K562 (cell line): Measurements from ENCODE around the gene ATP5PO. TPM values are rescaled to one million over a fixed set of nuclear protein-coding genes. Genes with fewer than 3 reads are reported as not detected.

Experiments used
- ATAC-seq: fragments of 200-7000 bp; cut with Tn5 transposase; 3 replicates; pipeline ENCODE4 v1.9.1; 2020; ENCODE audit warnings: moderate library complexity
- BruUV-seq: library from RNA; stranded (reverse); fragments of 400-500 nt; replicated peaks from 2 replicates; lab custom pipeline; 2021; lab: Mats Ljungman, UMichigan
- CTCF ChIA-PET: fragments of 300-600 bp; formaldehyde crosslinking; extraction: SDS; loops from one replicate; lab custom pipeline; 2021; ENCODE audit warnings: low intra/inter-chr PET ratio; lab: Yijun Ruan, JAX
- POLR2A ChIA-PET: fragments of 300-600, 350-650 bp; sonication (Branson Sonifier 250); formaldehyde crosslinking; extraction: SDS; loops from one replicate; lab custom pipeline; 2021; ENCODE audit warnings: antibody characterized with exemption, inconsistent platforms; lab: Yijun Ruan, JAX
- DNase-seq, 4 experiments: peaks; one replicate each; pipeline versions ENCODE4 v3.0.0 to v3.0.0-alpha.2; 2011 to 2018; ENCODE audit warnings: low spot score in 3 of 4, mixed read lengths in 3 of 4; ENCODE audit errors: extremely low read depth in 1 of 4
- FAIRE-seq: peaks from 2 replicates; lab custom pipeline; 2011; peaks lifted over from hg19 to GRCh38; lab: Jason Lieb, UNC
- H2AFZ ChIP-seq: 2 replicates; pipeline ENCODE4 v1.6.0; 2011; ENCODE audit warnings: low read depth, low read length, control low read depth, inconsistent platforms
- H3K27ac ChIP-seq: fragments of 200-600 bp; 3 replicates; pipeline ENCODE4 v1.8.0; 2011; ENCODE audit warnings: low read depth, mild to moderate bottlenecking, control low read depth, inconsistent platforms, low read length, moderate library complexity, mixed read lengths; ENCODE audit errors: extremely low read depth
- H3K27me3 ChIP-seq, 2 experiments: fragments of 300-600 bp in 1 of 2; 2 replicates in 1 of 2; 3 replicates in 1 of 2; pipeline versions ENCODE4 v1.6.0 to v1.8.0; 2011; ENCODE audit warnings: inconsistent platforms in 2 of 2, low read length in 2 of 2, mild to moderate bottlenecking in 1 of 2, mixed read lengths in 1 of 2, moderate library complexity in 1 of 2; ENCODE audit not compliant: control insufficient read depth in 2 of 2, insufficient read depth in 2 of 2
- H3K36me3 ChIP-seq: fragments of 300-600 bp; 3 replicates; pipeline ENCODE4 v1.8.0; 2011; ENCODE audit warnings: mild to moderate bottlenecking, low read length, inconsistent platforms; ENCODE audit not compliant: control insufficient read depth, insufficient read depth
- H3K4me1 ChIP-seq, 2 experiments: fragments of 200-600 bp in 1 of 2; replicated peaks in 1 of 2; 2 replicates in 1 of 2; 3 replicates in 1 of 2; pipeline versions ENCODE4 v1.5.1 to v1.8.0; 2011; ENCODE audit warnings: inconsistent platforms in 2 of 2, low read length in 2 of 2, mild to moderate bottlenecking in 1 of 2, mixed read lengths in 1 of 2, moderate library complexity in 1 of 2; ENCODE audit not compliant: control insufficient read depth in 2 of 2, insufficient read depth in 2 of 2
- H3K4me2 ChIP-seq: 2 replicates; pipeline ENCODE4 v1.6.1; 2011; ENCODE audit warnings: low read length, control low read depth, inconsistent platforms, mixed read lengths; ENCODE audit not compliant: insufficient read depth
- H3K4me3 ChIP-seq: fragments of 200-600 bp; sonication (generic), shearing (Covaris generic); 2 replicates; pipeline ENCODE4 v1.5.1; 2016; ENCODE audit warnings: control low read depth, inconsistent platforms
- H3K79me2 ChIP-seq: fragments of 200-600 bp; 3 replicates; pipeline ENCODE4 v1.8.0; 2011; ENCODE audit warnings: low read length, inconsistent platforms; ENCODE audit not compliant: control insufficient read depth, insufficient read depth
- H3K9ac ChIP-seq, 2 experiments: 2 replicates each; pipeline versions ENCODE4 v1.6.0 to v1.6.1; 2011; ENCODE audit warnings: low read depth in 2 of 2, low read length in 2 of 2, control low read depth in 1 of 2, inconsistent platforms in 1 of 2, mild to moderate bottlenecking in 1 of 2, mixed read lengths in 1 of 2; ENCODE audit not compliant: insufficient read depth in 1 of 2
- H3K9me1 ChIP-seq: one replicate; pipeline ENCODE4 v1.6.0; 2011; ENCODE audit warnings: inconsistent platforms, mild to moderate bottlenecking, low read length, moderate library complexity; ENCODE audit not compliant: control insufficient read depth, insufficient read depth
- H3K9me3 ChIP-seq: replicated peaks from 2 replicates; pipeline ENCODE4 v1.5.1; 2011; ENCODE audit warnings: low read depth, low read length, inconsistent platforms; ENCODE audit not compliant: control insufficient read depth, insufficient read depth
- H4K20me1 ChIP-seq: replicated peaks from 2 replicates; pipeline ENCODE4 v1.6.1; 2011; ENCODE audit warnings: low read length, inconsistent platforms, mixed read lengths; ENCODE audit not compliant: control insufficient read depth, insufficient read depth
- CBFA2T2 ChIP-seq: fragments of 450-650 bp; conservative IDR thresholded peaks from 2 replicates; pipeline ENCODE4 v1.6.1; 2017; ENCODE audit warnings: mild to moderate bottlenecking
- CBX5 ChIP-seq: IDR thresholded peaks from 2 replicates; pipeline ENCODE4 v1.6.1; 2014; ENCODE audit warnings: low read depth, borderline replicate concordance
- CTBP1 ChIP-seq: fragments of 450-650 bp; IDR thresholded peaks from 2 replicates; pipeline ENCODE4 v1.6.1; 2016; ENCODE audit warnings: borderline replicate concordance
- E2F1 ChIP-seq: sonication (generic); formaldehyde crosslinking; IDR thresholded peaks from 2 replicates; pipeline ENCODE4 v1.8.1; 2023; ENCODE audit warnings: mild to moderate bottlenecking, missing genetic modification reagents, moderate library complexity
- GATAD2A ChIP-seq: fragments of 450-650 bp; IDR thresholded peaks from 2 replicates; pipeline ENCODE4 v1.6.1; 2017
- HES1 ChIP-seq: fragments of 450-650 bp; IDR thresholded peaks from 2 replicates; pipeline ENCODE4 v1.6.1; 2016; ENCODE audit warnings: low read depth, mild to moderate bottlenecking, moderate library complexity
- HIVEP1 ChIP-seq: fragments of 250-450 bp; sonication (Bioruptor Pico); IDR thresholded peaks from 2 replicates; pipeline ENCODE4 v1.4.0; 2020; ENCODE audit warnings: mild to moderate bottlenecking
- HOMEZ ChIP-seq: fragments of 250-450 bp; sonication (Bioruptor Pico); IDR thresholded peaks from 2 replicates; pipeline ENCODE4 v1.4.0; 2020; ENCODE audit warnings: mild to moderate bottlenecking, moderate library complexity
- PHF8 ChIP-seq: fragments of 200-600 bp; sonication (generic); IDR thresholded peaks from 2 replicates; pipeline ENCODE4 v1.6.1; 2012; ENCODE audit warnings: mixed run types, mild to moderate bottlenecking, inconsistent platforms, low read length, moderate library complexity, borderline replicate concordance
- RBM15 ChIP-seq: fragments of 200-400 bp; formaldehyde crosslinking; IDR thresholded peaks from 2 replicates; pipeline ENCODE4 v1.6.1; 2018; ENCODE audit warnings: mild to moderate bottlenecking, low read length, moderate library complexity; ENCODE audit not compliant: insufficient read depth
- RHOXF2B ChIP-seq: fragments of 250-450 bp; sonication (Bioruptor Pico); conservative IDR thresholded peaks from 2 replicates; pipeline ENCODE4 v1.5.1; 2021
- TEAD1 ChIP-seq, 2 experiments: fragments of 450-650 bp in 1 of 2; sonication (generic) in 1 of 2; formaldehyde crosslinking; IDR thresholded peaks; 2 replicates each; pipeline versions ENCODE4 v1.4.0 to v1.8.0; 2020 to 2022; ENCODE audit warnings: mild to moderate bottlenecking in 2 of 2, missing genetic modification reagents in 1 of 2
- TRIM24 ChIP-seq, 2 experiments: fragments of 450-650 bp; IDR thresholded peaks; 2 replicates each; pipeline ENCODE4 v1.6.1; 2016
- ZHX1 ChIP-seq: fragments of 150-350 bp; conservative IDR thresholded peaks from 2 replicates; pipeline ENCODE4 v1.6.1; 2014; ENCODE audit warnings: low read length
- ZNF232 ChIP-seq: sonication (generic); formaldehyde crosslinking; IDR thresholded peaks from 2 replicates; pipeline ENCODE4 v1.8.0; 2022; ENCODE audit warnings: mild to moderate bottlenecking, missing genetic modification reagents
- ZNF668 ChIP-seq: fragments of 250-450 bp; sonication (Bioruptor Pico); IDR thresholded peaks from 2 replicates; pipeline ENCODE4 v1.8.0; 2022; ENCODE audit warnings: mild to moderate bottlenecking, inconsistent platforms
- in situ Hi-C: fragments of 300-500 bp; cut with MboI; formaldehyde crosslinking; loops from 4 replicates; pipeline ENCODE4 v1.15.0; 2018; ENCODE audit warnings: inconsistent platforms, mixed read lengths
- intact Hi-C: fragments of 100-400 bp; cut with micrococcal nuclease; formaldehyde crosslinking; loops from 2 replicates; pipeline ENCODE4 v1.14.2; 2022
- polyA plus RNA-seq, 8 experiments: library from polyadenylated mRNA; depleted of rRNA in 4 of 8; stranded (reverse) in 5 of 8; unstranded in 3 of 8; fragments of >200 nt; fragmentation: Nextera tagmentation in 2 of 8; fragmentation: Illumina TruSeq in 1 of 8; extraction: Ambion mirVana in 2 of 8; extraction: Trizol in 1 of 8; gene quantifications; 2 replicates each; pipeline versions ENCODE4 v1.2.1 to v1.2.3, GENCODE V29; 2011 to 2014; ENCODE audit warnings: inconsistent platforms in 1 of 8, missing spikeins in 1 of 8
- total RNA-seq, 7 experiments: library from RNA; depleted of rRNA in 6 of 7; stranded (reverse); fragments of >200 nt in 6 of 7; fragmentation: Illumina TruSeq in 2 of 7; extraction: Trizol in 2 of 7; gene quantifications; 2 replicates each; pipeline versions ENCODE4 v1.2.1 to v1.2.3, GENCODE V29; 2011 to 2021; ENCODE audit warnings: low replicate concordance in 1 of 7

Gene ATP5PO
- total and polyA plus RNA-seq, 9 of the 15 experiments (the other 6 are each of a cell fraction or from before 2014, with no cell fraction given): 367 to 2,722 (median 808) TPM

- no peak for FAIRE-seq
- no peak for DNase-seq
- no peak overlapping the region for H2AFZ ChIP-seq
- ChIA-PET POLR2A (interaction anchor here (0.6 to 1.9 kb wide), 3 partner anchors 9 to 1039 kb away, joined by 3 to 6 read pairs (median 4); no protein-coding TSS in a partner anchor), CTCF (no interaction called here)
- H3K9me3 ChIP-seq: no peaks in the 10 kb centered on the region
- BruUV-seq: no TSS peak
- intact Hi-C loops (no loop called here), in situ Hi-C loops (no loop called here)
- no peak overlapping the region for H3K27ac ChIP-seq
- no peak overlapping the region for H3K4me3 ChIP-seq
- H4K20me1 ChIP-seq: no peaks in the 10 kb centered on the region
- no peaks in the 10 kb centered on the region for H3K27me3 ChIP-seq
- H3K4me1 ChIP-seq: peaks cover 6 to 19% of the 10 kb centered on the region in 2 experiments
- H3K9me1 ChIP-seq: no peaks in the 10 kb centered on the region
- ATAC-seq: no peak
- H3K79me2 ChIP-seq: no peaks in the 10 kb centered on the region
- H3K9ac ChIP-seq: no peak overlapping the region
- H3K36me3 ChIP-seq: no peaks in the 10 kb centered on the region
- no peak overlapping the region for H3K4me2 ChIP-seq
- TF ChIP-seq ZNF232 (no peak), RBM15 (no peak), HOMEZ (CRISPR knock-in tag) (no peak), CBFA2T2 (no peak), GATAD2A (no peak), CTBP1 (no peak), TRIM24 (IDR thresholded peaks at IDR 0.05) (no peak), HES1 (no peak), HIVEP1 (no peak), PHF8 (no peak), ZHX1 (no peak), RHOXF2B (CRISPR knock-in tag) (no peak), CBX5 (no peak), E2F1 (no peak), TEAD1 (CRISPR knock-in tag; IDR thresholded peaks at IDR 0.05) (no peak), ZNF668 (CRISPR knock-in tag) (no peak)
These were observed 26.8 kb upstream of the ATP5PO start for GRCh38 chr21:33942426-33942825.
